ENCODE measurements around the gene FKBP4. TPM values are rescaled to one million over a fixed set of nuclear protein-coding genes. Genes with fewer than 3 reads are reported as not detected.

FKBP4 gene
- total RNA-seq, 6 experiments from 2014 or later: 27.0 to 124 (median 48.4) TPM

GRCh38 chr12:2829275-2829674 lies 34.5 kb downstream of the FKBP4 start:
- no peaks in the 10 kb centered on the region for H3K9me3 ChIP-seq
- H3K36me3 ChIP-seq: peaks cover 0 to 38% (median 8%) of the 10 kb centered on the region in 4 donors

GRCh38 chr12:2832550-2833127 lies 37.9 kb downstream of the FKBP4 start:
- H3K4me1 ChIP-seq: no peaks in the 10 kb centered on the region
- no peaks in the 10 kb centered on the region for H3K27me3 ChIP-seq
- peaks cover 0 to 5% (median 0%) of the 10 kb centered on the region in 4 donors for H3K36me3 ChIP-seq
- H3K9me3 ChIP-seq: no peaks in the 10 kb centered on the region
- 76% methylated on average over 4 of the region's 6 CpGs for WGBS (ENCODE audit: insufficient coverage, low coverage, low lambda C conversion rate, missing lambda C conversion rate)
- TF ChIP-seq POLR2A (IDR thresholded peaks at IDR 0.05): no peak
- no peak for TF ChIP-seq CTCF (IDR thresholded peaks at IDR 0.05)
- intact Hi-C loops (cut with DNase I): no loop called here
- DNase-seq (no peak), ATAC-seq (no peak)
- no peak overlapping the region for H3K27ac ChIP-seq
- no peak overlapping the region for H3K4me3 ChIP-seq

More at GRCh38 chr12:2829275-2829674, 34.5 kb downstream of the FKBP4 start:
- H3K27me3 ChIP-seq: no peaks in the 10 kb centered on the region
- H3K27ac ChIP-seq: no peak overlapping the region
- no peaks in the 10 kb centered on the region for H3K4me1 ChIP-seq
- intact Hi-C loops (cut with DNase I): no loop called here
- H3K4me3 ChIP-seq: no peak overlapping the region
- WGBS (ENCODE audit: insufficient coverage, low coverage, low lambda C conversion rate, missing lambda C conversion rate): 94% methylated on average over 6 of the region's 6 CpGs
- TF ChIP-seq CTCF (IDR thresholded peaks at IDR 0.05): no peak
- no peak for TF ChIP-seq POLR2A (IDR thresholded peaks at IDR 0.05)
- DNase-seq: no peak
- no peak for ATAC-seq

GRCh38 chr12:2833327-2833726 lies 38.6 kb downstream of the FKBP4 start:
- H3K4me1 ChIP-seq: no peaks in the 10 kb centered on the region
- H3K9me3 ChIP-seq: no peaks in the 10 kb centered on the region
- H3K27ac ChIP-seq: no peak overlapping the region
- no peaks in the 10 kb centered on the region for H3K27me3 ChIP-seq
- no peak for ATAC-seq
- 57% methylated on average over 2 of the region's 5 CpGs for WGBS (ENCODE audit: insufficient coverage, low coverage, low lambda C conversion rate, missing lambda C conversion rate)
- TF ChIP-seq CTCF (IDR thresholded peaks at IDR 0.05) (no peak), POLR2A (IDR thresholded peaks at IDR 0.05) (no peak)
- H3K4me3 ChIP-seq: no peak overlapping the region
- no peaks in the 10 kb centered on the region for H3K36me3 ChIP-seq
- intact Hi-C loops (cut with DNase I): no loop called here
- no peak for DNase-seq

- Histone ChIP-seq H3K9me3 (no peaks in the 10 kb centered on the region), H3K27me3 (no peaks in the 10 kb centered on the region), H3K36me3 (no peaks in the 10 kb centered on the region), H3K27ac (no peak overlapping the region), H3K4me3 (no peak overlapping the region), H3K4me1 (no peaks in the 10 kb centered on the region)
- WGBS (ENCODE audit: insufficient coverage, low coverage, low lambda C conversion rate, missing lambda C conversion rate): 82% methylated on average over 6 of the region's 9 CpGs
- ATAC-seq (no peak), DNase-seq (no peak)
- intact Hi-C loops (cut with DNase I): no loop called here
- TF ChIP-seq POLR2A (IDR thresholded peaks at IDR 0.05) (no peak), CTCF (IDR thresholded peaks at IDR 0.05) (no peak)
Observed at GRCh38 chr12:2833810-2834209, 39.0 kb downstream of the FKBP4 start.
